Germinal center (tissue), 1 donor: ENCODE measurements around the gene CDC34.

ENCODE experiments used
- DNase-seq: peaks from one replicate; pipeline ENCODE4 v3.0.0; 2012; ENCODE audit warnings: mixed read lengths, low spot score

CDC34 gene, protein sequence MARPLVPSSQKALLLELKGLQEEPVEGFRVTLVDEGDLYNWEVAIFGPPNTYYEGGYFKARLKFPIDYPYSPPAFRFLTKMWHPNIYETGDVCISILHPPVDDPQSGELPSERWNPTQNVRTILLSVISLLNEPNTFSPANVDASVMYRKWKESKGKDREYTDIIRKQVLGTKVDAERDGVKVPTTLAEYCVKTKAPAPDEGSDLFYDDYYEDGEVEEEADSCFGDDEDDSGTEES

DNA sequence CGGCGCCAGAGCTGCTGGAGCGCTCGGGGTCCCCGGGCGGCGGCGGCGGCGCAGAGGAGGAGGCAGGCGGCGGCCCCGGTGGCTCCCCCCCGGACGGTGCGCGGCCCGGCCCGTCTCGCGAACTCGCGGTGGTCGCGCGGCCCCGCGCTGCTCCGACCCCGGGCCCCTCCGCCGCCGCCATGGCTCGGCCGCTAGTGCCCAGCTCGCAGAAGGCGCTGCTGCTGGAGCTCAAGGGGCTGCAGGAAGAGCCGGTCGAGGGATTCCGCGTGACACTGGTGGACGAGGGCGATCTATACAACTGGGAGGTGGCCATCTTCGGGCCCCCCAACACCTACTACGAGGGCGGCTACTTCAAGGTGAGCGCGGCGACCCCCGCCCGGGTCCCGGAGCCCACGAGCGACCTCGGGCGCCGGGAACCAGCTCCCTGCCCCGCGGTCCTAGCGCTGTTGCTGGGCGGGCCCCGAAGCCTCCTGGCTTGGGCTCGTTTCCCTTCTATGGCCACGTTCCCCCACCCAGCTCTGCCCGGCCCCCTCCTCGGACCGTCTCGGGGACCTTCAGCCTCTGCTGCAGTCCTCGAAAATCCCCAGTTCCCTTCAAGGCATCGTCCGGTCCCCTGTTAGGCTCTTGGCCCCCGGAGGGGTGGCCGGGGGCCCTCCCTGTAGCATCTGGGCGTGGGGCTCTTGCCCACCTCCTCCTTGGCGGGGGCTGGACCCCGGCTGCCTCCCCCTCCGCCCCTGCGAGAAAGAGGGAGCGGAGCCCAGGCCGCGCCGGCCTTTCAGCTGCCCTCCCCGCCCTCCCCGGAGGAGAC lies at the start of gene CDC34:
CDC34 (plus strand) TSS at position 8 of the 808 bp plus-strand sequence; CDS start at position 180, 172 bp downstream.
- DNase-seq = peak; percentile 27

DNA sequence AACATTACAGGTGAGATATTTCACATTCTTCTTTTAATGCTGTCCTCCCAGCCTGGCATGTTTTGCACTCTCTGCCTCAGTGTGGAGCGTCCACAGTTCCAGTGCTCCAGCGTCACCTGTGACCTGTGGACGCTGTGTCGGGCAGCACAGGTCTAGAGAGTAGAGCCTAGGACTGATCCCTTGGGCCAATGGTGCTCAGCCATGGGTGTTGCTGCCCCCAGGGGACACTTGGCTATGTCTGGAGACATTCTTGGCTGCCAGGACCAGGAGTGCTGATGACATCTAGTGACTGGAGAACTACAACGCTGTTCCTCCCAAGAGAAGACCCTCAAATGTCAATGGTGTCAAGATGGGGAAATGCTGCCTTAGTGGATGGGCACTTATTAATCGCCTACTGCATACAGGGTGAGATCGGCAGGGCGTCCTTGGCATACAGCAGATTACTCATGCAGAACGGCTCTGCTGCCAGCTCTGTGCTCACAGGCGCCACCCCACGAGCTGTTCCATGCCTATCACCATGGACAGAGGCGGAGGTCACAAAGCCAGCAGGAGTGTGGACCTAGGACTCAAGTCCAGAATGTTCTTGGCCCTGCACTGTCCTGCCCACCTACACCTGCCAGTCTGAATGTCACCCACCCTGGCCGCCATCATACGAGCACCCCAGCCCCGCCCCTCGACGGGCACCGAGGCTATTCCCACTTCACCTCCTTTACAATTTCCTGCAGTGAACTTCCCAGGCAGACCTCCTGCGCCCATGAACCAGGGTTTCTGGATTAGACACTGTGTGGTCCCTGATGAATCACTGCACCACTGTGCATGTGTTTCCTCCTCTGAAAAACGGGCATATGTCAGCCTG lies 49.1 kb upstream of the CDC34 start:
- DNase-seq = no peak

DNA sequence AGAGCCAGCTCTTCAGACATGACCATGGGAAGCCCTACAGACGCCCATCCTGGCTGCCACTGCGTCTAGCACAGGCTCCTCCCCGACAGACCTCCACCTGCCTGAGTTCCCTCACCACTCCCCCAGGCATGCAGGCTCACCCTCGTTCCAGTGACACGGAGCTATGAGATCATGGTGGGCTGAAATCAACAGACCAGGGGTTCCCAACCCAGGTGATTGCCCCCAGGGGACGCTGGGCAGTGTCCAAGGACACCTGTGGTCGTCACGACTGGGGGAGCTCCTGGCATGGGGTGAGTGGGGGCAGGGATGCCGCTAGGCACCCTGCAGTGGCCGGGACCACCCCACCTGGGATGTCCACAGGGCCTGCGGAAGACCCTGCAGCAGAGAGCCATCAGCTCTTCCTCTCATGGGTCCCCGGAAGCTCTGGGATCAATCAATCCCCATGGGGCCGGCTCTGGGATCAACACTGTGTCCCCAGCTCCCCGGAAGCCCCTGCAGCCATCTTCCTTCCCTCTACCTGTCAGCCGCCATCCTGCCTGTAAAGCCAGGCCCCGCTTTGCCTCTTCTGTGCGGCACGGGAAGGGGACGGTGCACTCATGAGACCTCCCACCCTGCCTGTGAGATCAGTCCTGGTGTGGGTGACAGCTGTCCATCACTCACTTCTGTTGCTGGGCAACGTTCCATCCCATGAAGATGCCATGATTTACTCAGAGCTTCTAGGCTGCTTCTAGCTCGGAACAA lies 48.1 kb upstream of the CDC34 start:
- DNase-seq = no peak

DNA sequence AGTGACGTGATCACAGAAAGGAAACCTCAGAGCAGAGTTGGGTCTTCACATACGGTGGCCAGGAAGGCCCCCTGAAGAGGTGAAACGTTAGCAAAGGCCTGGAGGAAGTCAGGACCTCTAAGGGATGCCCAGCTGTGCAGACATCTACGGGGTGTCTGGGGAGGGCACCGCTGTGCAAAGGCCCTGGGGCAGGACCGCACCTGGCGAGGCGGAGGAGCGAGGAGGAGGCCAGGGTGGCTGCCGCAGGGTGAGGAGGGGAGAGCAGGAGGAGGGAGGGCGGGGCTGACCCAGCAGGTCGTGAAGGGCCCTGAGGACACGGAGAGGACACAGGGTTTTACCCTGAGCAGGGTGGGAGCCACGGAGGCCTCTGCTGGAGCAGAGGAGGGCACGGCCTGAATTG lies 47.1 kb upstream of the CDC34 start:
- no peak for DNase-seq

DNA sequence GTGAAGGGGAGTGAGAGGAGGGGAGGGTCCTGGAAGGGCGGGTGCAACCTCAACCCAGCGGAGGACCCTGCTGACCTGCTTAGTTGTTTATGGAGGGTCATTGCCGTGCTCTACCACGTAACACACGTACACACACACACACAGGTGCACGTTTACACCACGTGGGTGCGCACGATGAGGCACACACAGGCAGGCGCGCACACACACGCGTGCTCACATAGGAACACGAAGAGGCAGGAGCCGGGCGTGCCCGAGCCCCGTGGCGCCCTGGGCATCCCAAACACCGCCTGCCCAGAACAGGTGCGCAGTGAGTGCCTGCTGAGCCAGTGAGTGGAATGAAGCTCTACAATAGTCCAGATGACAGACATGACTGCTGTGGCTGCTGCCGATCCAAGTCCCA lies 46.5 kb upstream of the CDC34 start:
- DNase-seq = no peak

DNA sequence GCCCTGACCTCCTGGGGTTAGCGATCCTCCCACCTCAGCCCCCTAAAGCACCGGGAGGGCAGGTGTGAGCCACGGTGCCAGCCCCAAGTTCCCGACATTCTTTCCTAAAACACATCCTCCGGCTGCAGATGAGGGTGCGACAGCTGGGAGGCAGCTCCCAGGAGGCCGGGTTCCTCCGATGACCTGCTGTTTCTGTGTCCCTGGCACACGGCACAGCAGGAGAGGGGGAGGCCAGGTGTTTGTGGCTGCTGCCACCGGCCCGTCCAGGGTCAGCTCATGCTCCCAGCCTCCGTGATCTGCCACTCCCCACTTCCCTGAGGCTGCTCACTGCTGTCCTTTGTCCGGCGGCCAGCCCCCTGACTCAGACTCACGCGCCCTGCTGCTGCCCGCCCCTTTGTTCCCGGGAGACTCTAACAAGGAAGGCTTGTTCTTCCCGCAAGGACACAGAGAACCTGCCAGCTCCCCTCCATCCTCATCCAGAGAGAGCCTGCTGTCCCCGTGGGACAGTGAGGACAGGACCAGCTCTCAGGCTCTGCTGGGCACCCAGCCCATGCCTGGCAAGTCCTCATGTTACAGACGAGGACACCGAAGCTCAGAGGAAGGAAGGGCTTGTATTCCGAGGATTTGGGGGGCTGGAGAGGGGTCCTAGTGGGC lies 45.9 kb upstream of the CDC34 start:
- DNase-seq = no peak

DNA sequence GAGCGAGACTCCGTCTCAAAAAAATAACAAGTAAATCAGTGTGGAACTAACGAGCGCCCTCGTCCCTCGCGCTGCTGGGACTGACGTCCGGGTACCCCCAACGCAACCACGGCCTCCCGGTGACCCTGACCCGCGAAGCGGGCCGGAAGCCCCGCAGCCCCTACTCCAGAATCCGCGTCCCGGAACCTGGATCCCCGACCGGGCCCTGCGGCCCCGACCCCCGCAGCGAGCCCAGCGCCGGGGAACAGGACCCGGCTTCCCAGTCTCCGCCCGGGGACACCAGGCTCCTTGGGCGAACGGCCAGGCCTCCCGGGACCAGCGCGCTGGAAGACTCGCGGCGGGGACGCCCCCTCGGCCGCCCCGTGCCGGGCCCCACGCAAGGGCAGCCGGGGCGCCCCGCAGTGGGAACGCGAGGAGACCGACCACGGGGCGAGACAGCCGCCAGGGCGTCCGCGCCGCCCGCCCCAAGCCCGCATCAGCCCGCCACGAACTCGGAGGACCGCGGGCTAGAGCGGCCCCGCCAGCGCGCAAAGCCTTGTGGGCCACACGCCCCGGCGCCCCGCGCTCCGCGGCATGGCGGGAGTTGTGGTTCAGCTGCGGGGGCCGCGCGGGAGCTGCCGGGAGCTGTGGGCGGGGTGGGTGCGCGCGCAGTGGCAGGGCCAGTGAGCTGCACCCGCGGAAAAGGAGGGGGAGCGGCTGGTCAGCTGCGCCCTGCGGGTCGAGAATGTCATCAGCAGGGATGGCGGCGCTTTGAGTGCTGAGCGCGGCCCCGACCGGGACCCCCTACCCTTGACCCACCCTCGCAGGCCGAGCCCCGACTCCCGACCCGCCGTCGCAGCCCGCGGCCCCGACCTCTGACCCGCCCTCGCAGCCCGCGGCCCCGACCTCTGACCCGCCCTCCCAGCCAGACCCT lies 42.8 kb upstream of the CDC34 start:
- DNase-seq = peak; percentile 92

DNA sequence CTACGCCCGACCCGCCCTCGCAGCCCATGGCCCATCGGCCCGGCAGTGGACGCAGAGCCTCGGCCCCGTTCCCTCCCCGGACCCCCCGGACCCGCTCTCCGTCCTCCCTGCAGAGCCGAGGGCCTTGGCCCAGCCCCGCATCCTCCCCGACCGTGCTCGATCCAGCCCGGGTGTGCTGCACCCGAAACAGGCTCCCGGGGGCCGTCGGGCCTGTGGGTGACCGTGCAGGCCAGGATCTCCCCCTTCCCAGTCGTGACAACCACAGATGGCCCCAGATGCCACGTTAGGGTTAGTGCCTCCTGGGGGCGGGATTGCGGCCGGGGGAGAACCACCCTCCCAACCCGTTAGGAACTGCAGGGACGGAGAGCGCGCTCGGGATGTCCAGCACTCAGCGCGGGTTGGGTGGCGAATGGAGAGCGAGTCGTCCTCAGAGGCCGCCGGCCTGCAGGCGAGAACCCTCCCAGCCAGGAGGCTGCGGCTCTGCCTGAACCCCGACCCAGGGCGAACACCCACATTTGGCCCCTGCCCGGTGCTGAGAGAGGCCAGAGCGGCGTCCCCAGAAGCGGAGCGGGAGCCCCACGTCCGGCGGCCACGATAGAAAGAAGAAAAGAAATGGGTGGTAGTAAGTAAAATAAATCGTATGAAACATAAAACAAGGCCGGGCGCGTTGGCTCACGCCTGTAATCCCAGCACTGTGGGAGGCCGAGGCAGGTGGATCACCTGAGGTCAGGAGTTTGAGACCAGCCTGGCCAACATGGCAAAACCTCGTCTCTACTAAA lies 42.0 kb upstream of the CDC34 start:
- no peak for DNase-seq

DNA sequence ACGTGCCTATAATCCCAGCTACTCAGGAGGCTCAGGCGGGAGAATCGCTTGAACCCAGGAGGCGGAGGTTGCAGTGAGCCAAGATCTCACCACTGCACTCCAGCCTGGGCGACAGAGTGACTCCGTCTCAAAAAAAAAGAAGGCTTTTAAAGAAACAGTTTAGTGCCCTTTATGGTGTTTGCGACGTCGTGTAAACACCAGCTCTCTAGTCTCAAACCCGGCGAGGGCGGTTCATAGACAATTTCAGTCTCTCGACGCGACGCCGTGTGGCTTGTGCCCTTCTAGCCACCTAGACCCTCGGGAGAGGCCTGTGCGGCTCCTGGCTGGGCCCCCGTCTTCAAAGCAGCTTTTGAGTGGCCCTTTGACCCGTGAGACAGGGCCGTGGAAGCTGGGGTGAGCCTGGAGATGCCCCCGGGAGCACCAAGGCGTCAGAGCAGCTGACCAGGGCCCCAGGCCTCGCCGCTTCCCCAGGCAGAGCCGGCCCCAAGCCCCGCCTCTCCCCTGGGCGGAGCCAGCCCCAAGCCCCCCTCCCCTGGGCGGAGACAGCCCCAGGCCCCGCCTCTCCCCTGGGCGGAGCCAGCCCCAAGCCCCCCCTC lies 40.3 kb upstream of the CDC34 start:
- DNase-seq = no peak

DNA sequence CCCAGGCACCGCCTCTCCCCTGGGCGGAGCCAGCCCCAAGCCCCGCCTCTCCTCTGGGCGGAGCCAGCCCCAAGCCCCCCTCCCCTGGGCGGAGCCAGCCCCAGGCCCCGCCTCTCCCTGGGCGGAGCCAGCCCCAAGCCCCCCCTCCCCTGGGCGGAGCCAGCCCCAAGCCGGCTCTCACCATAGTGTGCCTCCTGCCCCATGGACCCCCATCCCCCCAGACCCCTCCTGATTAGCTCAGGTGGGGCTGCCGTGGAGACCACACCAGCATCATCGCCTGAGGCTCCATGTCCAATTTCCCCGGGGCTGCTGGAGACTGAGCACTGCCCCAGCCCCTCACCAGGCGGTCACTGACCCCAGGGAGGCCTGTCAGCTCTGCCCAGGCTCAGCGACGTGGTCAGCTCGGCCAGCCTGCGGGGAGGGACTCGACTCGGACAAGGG lies 39.4 kb upstream of the CDC34 start:
- DNase-seq = no peak

DNA sequence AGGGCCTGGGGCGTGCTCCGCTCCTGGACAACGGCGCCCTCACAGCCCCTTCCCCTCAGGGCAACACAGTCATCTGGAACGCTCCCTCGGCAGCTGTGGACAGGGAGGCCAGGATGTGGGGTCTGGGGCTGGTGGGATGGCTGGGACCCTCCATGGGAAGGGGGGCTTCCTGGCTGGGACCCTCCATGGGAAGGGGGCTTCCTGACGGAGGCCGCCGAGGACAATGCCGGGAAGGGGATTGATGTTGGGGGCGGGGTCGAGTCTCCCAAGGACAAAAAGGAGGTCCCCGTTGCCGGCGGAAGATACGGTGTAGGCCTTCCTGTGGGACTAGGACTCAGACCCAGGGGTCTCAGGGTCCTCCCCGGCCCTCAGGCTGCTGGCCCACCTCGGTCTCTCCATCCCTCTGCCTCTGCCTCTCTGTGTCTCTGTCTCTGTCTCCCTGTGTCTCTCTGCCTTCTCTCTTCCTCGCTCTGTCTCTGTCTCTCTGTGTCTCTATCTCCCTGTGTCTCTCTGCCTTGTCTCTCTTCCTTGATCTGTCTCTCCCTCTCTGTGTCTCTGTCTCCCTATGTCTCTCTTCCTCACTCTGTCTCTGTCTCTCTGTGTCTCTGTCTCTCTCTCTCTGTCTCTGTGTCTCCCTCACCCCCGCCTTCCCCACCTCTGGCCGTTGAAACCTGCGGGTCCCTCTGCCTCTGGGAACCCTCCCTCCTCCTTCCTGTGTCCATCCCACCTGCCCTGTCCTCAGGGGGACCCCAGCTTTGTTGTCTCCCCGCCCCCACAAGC lies 38.0 kb upstream of the CDC34 start:
- DNase-seq = no peak

DNA sequence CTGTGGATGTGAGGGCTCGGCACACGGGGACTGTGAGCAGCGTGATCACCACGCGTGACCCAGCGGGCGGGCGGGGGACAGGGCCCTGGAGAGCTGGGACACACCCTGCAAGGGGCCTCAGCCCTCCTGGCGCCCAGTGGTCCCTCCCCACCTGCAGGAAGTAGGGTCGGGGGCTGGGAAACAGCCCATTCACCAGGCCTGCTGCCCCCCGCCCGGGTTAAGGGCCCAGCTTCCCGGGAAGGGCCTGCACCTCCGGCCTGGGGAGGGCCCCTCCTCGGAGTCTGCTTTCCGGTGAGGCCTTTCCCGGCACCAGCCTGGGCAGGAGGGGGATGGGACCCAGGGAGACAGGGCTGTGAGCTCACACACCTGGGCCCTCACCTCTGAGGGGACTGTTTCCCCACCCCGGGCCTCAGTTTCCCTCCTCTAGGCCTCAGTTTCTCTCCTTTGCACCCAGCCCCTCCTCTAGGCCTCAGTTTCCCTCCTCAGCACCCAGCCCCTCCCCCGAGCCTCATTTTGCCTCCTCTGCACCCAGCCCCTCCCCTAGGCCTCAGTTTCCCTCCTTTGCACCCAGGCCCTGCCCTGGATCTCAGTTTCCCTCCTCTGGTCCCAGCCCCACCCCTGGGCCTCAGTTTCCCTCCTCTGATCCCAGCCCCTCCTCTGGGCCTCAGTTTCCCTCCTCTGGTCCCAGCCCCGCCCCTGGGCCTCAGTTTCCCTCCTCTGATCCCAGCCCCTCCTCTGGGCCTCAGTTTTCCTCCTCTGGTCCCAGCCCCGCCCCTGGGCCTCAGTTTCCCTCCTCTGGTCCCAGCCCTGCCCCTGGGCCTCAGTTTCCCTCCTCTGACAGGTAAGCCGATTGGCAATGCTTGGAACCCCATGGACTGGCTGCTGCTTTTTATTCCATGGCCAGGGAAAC lies 37.1 kb upstream of the CDC34 start:
- no peak for DNase-seq

DNA sequence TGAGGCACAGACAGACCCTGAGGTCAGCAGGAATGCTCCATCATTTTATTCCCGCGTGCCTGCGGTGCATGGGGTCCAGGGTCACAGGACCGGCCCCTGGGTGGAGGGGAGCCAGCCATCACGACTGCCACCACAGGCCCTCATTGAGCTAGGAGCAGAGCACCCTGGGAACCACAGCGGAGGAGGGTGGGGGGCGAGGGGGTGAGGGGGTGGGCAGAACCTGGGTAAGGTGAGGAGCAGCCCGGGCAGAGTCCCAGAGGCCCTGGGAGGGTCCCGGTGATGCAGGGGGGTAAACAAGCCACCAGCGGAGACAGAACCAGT lies 36.5 kb upstream of the CDC34 start:
- DNase-seq = no peak

DNA sequence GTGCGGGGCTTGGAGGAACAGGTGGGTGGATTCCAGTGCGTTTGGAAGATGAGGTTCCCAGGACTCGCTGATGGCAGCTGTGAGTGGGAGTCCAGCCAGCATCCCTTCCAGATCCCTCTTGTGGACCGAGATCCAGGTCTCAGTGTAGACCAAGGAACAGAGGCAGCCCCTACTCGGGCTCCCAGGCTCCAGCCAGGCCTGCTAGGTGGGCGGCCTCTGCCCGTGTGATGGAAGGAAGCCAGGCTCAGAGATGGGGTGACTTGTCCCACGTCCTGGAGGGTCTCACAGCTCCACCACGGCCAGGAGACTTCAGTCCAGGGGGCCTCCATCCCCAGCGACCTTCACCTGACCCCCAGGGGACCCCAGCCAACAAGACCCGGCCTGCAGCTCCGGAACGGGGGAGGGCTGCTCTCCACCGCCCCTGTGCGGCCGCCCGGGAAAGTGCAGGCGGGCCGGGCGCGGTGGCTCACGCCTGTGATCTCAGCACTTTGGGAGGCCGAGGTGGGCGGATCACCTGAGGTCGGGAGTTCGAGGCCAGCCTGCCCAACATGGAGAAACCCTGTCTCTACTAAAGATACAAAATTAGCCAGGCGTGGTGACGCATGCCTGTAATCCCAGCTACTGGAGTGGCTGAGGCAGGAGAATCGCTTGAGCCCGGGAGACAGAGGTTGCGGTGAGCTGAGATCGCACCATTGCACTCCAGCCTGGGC lies 36.0 kb upstream of the CDC34 start:
- DNase-seq = peak; percentile 51

DNA sequence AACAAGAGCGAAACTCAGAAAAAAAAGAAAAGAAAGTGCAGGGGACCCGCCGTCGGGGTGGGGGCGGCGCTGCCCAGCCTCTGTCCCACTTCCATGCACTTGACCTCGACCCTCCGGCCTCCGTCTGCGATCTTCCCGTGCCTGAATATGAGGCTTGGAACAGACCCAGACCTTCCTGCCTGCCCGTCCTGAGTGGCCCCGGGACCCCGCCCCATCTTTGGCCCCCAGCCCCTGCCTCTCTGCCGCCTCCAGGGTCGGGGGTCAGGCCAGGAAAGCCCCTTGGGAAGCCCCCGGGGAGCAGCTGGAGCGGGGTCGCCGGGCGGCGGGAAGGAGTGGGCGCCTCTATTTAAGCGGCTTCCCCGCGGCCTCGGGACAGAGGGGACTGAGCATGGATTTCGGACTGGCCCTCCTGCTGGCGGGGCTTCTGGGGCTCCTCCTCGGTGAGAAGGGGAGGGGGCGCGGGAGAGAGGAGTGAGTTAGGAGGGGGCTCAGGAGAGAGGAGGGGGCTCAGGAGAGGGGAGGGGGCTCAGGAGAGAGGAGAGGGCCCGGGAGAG lies 35.4 kb upstream of the CDC34 start, which contains the start of gene MADCAM1:
MADCAM1 (plus strand) TSS at position 375 of the 554 bp plus-strand sequence; CDS start at position 389, 14 bp downstream.
- DNase-seq = no peak

DNA sequence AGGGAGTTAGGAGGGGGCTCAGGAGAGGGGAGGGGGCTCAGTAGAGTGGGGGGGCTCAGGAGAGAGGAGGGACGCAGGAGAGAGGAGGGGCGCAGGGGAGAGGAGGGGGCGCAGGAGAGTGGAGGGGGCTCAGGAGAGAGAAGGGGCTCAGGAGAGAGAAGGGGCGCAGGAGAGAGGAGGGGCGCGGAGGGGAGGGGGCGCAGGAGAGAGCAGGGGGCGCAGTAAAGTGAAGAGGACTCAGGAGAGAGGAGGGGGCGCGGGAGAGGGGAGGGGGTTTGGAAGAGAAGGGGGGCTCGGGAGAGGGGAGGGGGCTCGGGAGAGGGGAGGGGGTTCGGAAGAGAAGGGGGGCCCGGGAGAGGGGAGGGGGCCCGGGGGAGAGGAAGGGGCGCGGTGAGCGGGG lies 34.6 kb upstream of the CDC34 start:
- DNase-seq = no peak
